ENCODE measurements around the gene TEX12.
A peak's percentile ranks its signal among the peaks of the same experiment; 100 is the strongest.

Gene TEX12, protein sequence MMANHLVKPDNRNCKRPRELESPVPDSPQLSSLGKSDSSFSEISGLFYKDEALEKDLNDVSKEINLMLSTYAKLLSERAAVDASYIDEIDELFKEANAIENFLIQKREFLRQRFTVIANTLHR

DNA sequence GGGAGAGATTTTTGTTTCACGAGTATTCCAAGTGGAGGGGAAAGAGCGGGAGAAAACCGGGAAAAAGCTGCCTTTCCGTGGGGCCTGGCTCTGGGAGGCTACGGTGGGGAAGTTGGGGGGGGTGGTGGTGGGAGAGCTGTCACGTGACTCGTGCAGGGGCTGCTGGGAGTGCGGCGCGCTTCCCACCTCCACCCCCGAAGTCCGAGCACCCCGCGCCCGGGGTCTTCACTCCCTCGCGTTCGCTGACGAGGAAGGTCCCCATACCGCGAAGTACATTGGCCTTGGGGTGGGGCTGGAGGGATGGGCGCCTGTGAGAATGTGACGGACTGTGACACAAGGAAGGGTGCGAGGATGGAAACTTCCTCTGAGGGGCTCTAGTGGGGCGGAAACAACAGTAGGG, at the start of gene TEX12:
TEX12 (plus strand) TSS at position 228 of the 400 bp plus-strand sequence. CDS start 1,897 bp downstream, outside the sequence.
- no peak within 1 kb of the TSS for H3K4me3 ChIP-seq

DNA sequence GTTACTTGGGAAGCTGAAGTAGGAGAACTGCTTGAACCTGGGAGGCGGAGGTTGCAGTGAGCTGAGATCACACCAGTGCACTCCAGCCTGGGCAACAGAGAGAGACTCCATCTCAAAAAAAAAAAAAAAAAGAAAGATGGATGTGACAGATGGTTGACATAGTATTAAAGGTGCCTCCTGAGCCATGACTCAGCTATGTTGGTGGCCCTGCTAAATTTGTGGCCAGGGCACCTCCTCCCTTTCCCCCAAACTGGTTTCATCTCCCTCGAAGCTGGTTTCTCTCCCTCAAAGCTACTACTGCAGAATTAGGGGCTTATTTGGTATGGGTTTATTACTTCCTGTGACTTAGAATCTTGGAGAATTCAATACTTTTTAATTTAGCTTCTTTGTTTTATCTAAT, 49.0 kb upstream of the TEX12 start:
- Histone ChIP-seq H3K4me3 (no peak overlapping the region), H3K27ac (no peak overlapping the region)

More for the DNA sequence above, at the start of gene TEX12:
- H3K27ac ChIP-seq, result peak within 1 kb of the TSS in 4 of 21 experiments; percentile 4 to 34 (median 18)

DNA sequence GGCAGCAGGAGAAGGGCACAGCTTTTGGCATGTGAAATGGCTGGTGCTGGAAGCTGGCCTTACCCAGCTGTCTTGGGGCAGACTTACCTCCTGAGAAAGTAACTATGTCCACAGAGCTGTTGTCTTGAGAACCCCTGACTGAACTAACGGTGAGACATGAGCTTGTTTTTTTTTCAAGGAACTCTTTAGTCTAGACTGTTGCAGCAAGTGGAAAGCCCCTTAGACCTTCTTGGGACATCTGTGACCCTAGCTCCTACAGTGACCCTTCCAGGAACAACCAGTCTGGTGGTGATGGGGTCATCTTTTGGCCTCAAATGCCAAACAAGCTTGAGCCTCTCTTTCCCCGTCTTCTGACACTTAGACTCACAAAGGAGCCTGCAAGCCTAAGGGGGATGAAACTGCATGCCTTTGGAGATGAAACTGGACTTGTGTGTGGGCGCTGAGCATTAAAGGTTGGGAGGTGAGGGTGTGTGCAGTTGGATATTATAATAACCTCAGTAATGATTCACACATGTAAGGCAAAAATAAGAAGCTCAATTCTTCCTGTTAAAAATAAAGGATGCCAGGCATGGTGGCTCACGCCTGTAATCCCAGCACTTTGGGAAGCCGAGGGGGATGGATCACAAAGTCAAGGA, 45.1 kb upstream of the TEX12 start:
- no peak overlapping the region for H3K4me3 ChIP-seq

DNA sequence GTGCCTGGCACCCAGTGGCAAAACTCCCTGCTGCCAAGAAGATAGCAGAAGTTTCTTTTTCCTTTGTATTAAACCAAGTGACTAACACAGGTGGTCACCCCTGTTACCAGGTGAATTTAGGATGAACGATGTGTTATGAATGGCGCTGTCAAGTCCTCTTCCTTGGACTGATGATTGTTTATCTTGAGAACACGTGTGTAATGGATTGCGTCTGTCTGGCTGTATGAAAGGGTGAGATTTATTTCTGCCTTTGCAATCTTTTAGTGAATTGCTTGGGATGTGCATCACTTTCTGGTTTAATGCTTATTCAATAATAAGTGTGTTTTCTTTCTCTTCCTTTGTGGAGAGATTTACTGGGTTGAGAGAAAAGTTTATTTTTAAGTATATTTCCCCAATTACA, 44.0 kb upstream of the TEX12 start:
- Histone ChIP-seq H3K4me3 (no peak overlapping the region), H3K27ac (no peak overlapping the region)

More for the DNA sequence above, 45.1 kb upstream of the TEX12 start:
- peak overlapping the region in 7 of 21 experiments; percentile 2 to 70 (median 46) for H3K27ac ChIP-seq

DNA sequence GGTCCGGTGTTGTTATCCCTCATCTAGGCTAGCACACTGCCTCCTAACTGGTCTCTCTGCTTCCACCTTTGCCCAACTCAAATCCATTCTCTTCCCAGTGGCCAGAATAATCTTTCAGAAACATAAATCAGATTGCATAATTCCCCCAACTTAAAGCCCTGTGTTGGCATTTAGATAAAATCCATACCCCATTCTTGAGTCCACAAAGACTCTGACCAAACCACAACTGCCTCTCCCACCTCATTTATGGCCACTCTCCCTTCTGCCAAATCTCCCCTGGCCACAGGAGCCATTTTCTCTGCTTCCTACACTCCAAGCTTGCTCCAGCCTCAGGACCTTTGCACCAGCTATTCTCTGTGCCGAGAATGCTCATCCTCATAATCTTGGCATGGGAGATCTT, 40.1 kb upstream of the TEX12 start:
- peak overlapping the region in 1 of 21 experiments; percentile 25 for H3K27ac ChIP-seq
- no peak overlapping the region for H3K4me3 ChIP-seq

DNA sequence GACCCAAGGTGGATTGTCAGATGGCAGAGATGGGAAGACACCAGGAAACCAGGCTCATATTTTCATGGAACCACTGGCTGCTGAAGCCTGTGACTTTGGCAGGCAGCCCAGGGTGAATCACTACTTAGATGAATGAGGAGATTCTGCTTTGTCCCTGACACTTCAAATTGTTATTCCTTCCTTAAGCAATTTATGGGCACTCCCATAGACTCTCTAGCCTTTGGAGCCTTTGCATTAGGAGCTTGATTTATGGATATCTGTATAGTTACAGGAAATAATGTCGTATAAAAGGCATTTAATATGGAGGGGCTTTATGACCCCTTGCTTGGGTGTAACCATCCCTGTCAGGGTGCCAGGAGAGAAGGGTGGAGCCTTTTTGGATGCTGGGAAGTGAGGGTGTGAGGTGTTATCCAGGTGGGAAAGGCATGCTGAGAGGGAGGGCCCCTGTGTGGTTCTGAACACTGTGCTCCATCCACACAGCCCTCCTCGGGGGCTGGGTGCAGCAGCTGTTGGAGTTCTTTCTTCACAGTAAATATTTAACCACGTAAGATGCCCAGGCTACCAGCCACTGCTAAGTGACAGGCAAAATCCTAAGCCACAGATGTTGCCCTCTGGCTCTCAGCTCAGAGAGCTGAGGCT, 38.6 kb upstream of the TEX12 start:
- Histone ChIP-seq H3K27ac (peak overlapping the region in 19 of 21 experiments; percentile 17 to 79 (median 52)), H3K4me3 (no peak overlapping the region)

DNA sequence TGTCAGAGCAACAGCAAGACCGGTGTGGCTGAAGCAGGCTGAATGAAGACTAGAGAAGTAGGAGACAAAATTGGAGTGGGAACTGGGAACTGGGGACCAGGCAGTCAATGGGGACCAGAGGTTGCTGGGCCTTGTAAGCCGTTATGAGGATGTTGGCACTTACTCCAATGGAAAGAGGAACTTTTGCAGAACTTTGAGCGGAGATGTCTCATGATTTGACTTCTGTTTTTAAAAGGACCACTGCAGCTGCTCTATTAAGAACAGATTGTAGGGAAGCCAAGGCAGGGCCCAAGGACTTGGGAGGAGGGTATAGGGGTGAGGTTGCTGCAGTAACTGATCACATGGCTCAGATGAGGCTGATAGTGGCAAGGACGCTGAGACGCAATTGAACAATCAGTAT, 37.5 kb upstream of the TEX12 start:
- H3K27ac ChIP-seq, result peak overlapping the region in 16 of 21 experiments; percentile 25 to 79 (median 54)
- H3K4me3 ChIP-seq, result no peak overlapping the region

DNA sequence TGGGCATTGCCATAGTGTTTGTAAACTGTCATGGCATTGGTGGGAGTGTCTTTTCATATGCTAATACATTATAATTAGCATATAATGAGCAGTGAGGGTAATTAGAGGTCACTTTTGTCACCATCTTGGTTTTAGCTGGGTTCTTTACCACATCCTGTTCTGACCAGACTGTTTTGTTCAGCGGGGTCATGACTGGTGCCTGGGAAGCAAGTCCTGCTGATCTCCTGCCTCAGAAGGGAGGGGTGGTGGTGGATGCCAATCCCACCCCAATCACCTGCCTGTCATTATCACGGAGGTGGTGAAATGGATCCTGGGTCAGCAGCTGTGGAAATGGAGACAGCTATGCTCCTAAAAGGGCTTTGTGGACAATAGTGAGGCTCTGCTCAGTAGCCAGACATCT, 34.4 kb upstream of the TEX12 start:
- Histone ChIP-seq H3K4me3 (no peak overlapping the region), H3K27ac (peak overlapping the region in 6 of 21 experiments; percentile 8 to 68 (median 64))

DNA sequence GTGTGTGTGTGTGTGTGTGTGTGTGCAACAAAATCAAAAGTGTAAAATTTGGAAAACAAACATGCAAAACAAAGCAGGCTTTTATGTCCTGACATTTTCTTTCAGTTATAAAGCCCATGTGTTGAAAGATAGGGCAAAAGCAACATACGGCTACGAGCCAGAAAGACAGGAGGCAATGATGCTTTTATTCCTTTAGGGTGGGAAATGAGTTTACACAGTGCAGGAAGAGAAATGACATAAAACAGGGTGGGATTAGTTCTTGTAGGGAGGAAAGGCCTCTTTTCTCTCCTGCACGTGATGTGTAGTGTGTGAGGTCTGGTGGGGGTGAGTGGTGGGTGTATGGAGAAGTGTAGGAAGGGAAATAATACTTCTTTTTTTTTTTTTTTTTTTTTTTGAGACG, 32.7 kb upstream of the TEX12 start:
- no peak overlapping the region for H3K4me3 ChIP-seq
- no peak overlapping the region for H3K27ac ChIP-seq

DNA sequence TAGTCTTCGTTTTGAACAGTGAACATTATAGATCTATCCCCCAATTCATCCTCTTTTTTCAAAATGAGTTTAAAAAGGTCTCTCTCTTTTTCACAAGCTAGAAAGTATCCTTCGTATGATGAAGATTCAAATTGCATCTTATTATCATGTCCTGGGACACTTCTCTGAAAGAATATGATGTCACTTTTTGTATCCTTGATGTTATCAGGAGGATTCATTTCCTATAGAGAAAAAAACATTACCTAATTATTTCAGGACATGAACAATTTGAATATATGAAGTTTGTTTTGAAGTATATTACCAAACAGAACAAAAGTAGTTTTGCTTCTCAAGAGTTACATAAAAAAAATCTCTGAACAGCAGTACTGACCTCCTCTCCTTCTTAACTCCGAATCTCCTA, 23.6 kb upstream of the TEX12 start:
- Histone ChIP-seq H3K4me3 (no peak overlapping the region), H3K27ac (no peak overlapping the region)

DNA sequence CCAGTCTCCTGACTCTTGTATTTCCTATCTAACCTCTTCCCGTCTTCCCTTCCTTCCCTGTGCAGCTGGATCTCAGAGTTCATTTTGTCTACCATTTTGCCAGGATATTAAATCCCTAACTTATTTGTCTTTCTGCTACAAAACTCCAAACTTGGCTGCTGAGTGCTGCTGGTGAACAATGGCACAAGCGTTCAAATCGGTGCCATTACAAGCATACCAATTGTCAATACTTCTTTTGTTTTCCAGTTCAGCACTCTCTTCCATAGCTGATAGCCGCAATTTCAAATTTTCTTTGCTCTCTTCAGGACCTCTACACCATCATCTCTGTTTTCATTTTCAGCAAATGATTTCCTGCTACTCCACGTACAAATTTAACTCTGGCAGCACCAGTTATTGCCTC, 16.7 kb upstream of the TEX12 start:
- peak overlapping the region in 1 of 21 experiments; percentile 14 for H3K27ac ChIP-seq

DNA sequence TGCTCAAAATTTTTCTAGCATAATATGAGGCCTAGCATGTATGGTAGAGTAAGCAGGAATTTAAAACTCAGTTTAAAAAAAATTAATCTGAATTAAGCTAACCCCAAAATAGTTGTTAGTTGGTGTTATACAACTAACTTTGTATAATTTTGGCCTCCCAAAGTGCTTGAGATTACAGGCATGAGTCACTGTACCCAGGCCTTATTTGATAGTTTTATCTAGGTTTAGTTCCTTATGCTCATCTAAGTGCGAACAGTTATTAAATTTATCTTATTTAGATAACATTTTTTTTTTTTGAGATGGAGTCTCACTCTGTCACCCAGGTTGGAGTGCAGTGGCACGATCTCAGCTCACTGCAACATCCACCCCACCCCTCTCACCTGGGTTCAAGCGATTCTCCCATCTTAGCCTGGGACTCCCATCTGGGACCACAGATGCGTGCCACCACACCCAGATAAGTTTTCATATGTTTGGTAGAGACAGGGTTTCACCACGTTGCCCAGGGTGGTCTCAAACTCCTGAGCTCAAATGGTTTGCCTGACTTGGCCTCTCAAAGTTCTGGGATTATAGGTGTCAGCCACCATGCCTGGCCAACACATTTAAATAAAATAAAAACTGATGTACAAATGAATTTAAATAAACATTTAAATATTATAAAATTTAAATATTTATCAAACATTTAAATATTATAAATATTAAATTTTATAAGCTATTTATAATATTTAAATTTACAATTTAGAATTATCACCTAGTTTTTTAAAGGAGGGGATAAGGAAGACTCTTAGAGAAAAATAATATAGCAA, 10.8 kb upstream of the TEX12 start:
- peak overlapping the region in 1 of 21 experiments; percentile 17 for H3K27ac ChIP-seq
- no peak overlapping the region for H3K4me3 ChIP-seq

More for the DNA sequence above, 16.7 kb upstream of the TEX12 start:
- no peak overlapping the region for H3K4me3 ChIP-seq

DNA sequence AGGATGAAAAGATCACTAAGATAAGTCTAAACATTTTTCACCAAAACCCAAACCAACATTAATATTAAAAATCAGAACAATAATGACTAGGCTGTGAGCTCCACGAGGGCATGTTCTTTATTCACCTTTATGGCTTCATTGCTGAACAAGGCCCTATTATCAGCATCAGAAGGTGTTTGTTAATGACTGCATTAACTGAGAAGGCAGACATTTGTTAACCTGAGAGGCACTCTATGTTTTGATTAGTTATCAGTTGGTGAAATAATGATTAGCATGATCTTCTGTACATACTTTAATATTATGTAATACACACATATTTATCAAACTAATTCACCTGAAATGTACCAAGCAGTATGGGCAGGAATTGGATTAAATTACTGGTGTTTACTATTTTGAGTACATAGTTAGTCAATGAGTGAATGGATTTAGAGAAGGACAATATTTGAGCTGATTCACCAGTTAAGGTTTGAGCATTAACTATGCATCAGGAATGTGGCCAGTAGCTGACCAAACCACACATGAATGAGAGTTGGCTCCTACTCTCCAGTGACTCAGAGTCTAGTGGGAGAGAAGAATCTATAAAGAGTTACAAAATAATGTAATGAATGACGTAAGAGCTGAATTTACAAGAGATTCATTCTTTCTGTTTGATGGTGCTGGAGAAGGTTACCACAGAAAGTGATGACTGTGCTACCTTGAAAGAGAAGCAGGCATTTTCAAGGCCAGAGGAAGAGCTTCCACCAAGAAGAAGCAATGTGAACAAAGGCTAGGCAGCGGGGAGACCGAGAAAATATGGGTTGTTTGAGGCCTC, 10.0 kb upstream of the TEX12 start:
- Histone ChIP-seq H3K4me3 (no peak overlapping the region), H3K27ac (peak overlapping the region in 2 of 21 experiments; percentile 56)

DNA sequence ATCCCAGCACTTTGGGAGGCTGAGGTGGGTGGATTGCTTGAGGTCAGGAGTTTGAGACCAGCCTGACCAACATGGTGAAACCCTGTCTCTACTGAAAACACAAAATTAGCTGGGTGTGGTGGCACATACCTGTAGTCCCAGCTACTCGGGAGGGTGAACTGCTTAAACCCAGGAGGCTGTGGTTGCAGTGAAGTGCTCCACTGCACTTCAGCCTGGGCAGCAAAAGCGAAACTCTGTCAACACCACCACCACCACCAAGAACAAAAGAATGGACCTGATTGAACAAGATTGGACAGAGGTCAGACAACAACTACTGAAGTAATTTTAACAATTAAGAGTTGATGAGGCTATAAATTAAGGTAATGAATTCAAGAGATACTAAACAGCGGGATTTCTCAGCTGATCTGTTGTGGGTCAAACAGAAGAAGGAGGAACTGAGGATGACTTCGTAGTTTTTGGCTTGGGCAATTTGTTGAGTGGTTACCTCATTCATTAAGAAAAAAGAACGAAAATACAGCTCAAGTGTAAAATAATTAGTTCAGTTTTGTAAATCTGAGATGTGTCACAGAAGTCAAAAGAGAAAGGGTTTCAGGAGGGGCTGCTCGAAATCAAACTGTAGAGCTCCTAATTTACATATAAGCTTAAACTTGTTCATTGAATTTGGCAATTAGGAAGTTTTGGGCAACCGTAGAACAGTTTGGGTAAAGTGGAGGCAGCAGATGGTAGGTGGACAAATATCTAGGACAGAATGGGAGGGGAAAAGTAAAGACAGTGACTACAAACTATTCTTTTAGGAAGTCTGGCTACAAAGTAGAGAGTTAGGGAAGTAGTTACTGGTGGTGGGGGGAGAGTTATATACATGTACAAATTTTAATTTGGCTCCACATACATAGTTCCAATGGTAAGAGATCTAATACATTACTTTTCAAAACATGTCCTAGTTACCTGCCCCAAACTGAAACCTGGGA, 7.8 kb upstream of the TEX12 start:
- Histone ChIP-seq H3K4me3 (no peak overlapping the region), H3K27ac (peak overlapping the region in 12 of 21 experiments; percentile 1 to 65 (median 46))

DNA sequence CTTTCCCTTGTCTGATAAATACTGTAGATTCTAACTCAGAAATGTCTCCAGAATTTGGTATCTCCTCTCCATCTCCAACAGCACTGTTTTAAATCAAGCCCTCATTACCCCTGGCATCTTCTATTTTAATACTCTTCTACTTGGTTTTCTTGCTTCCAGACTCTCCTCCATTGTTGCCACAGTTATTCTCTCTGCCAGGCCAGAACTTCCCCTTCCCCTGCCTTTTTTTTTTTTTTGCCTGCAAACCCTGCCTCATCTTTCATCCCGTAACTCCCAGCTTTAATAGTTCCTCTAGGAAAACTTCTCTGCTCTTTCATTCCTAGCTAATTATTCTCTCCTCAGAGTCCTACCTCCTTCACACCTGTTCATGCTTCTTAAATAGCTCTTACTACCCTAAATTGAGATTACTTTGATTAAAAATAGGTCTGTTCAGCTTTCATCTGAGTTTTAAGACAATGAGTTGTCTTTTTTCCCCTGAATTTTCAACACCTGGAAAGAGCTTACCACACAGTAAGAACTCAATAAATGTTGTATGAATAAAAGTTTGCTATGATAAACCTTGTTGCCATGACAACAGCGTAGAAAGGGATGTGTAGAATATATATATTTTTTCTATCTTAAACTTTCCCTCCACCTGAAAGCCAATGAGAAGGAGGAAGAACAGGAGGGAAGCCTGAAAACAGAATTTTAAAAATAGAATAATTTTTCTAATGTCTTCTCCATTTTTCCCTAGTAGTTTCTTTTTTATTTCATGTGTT, 6.9 kb upstream of the TEX12 start:
- H3K27ac ChIP-seq, result peak overlapping the region in 12 of 21 experiments; percentile 3 to 65 (median 36)

DNA sequence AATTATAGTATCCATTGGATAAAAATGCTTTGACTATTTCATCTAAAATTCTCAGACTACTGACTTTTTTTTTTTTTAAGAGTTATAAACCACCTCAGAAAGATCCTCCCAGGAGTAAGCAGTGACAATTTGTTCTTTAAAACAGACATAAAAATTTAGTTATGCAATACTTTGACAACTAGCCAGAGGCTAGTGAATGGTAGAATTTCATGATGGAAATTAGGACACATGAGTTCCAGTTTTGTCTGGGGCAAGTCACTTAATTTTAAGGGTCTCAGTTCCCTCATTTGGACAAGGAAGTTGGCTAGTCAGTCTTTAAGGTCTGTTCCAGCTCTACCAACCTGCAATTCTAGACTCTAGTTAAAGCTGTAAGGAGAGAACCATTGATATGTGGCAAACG, 6.2 kb upstream of the TEX12 start:
- Histone ChIP-seq H3K27ac (peak overlapping the region in 7 of 21 experiments; percentile 25 to 79 (median 28)), H3K4me3 (peak overlapping the region in 1 of 7 experiments; percentile 10)

More for the DNA sequence above, 6.9 kb upstream of the TEX12 start:
- no peak overlapping the region for H3K4me3 ChIP-seq

DNA sequence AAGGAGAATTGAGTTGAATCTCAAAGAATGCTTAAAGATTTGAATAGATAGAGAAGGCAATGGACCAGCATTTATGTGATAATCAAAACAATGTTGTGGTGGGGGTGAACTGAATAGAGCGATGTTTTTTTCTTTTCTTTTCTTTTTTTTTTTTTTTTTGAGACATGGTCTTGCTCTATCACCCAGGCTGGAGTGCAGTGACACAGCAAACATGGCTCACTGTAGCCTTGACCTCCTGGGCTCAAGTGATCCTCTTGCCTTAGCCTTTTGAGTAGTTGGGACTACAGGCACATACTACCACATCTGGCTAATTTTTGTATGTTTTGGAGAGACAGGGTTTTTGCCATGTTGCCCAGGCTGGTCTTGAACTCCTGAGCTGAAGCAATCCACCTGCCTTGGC, 5.0 kb upstream of the TEX12 start:
- Histone ChIP-seq H3K27ac (peak overlapping the region in 10 of 21 experiments; percentile 0 to 79 (median 51)), H3K4me3 (peak overlapping the region in 1 of 7 experiments; percentile 17)

All from skin epidermis (tissue), 12 donors.